ENCODE results near the gene DACT3.

DACT3 gene

DNA sequence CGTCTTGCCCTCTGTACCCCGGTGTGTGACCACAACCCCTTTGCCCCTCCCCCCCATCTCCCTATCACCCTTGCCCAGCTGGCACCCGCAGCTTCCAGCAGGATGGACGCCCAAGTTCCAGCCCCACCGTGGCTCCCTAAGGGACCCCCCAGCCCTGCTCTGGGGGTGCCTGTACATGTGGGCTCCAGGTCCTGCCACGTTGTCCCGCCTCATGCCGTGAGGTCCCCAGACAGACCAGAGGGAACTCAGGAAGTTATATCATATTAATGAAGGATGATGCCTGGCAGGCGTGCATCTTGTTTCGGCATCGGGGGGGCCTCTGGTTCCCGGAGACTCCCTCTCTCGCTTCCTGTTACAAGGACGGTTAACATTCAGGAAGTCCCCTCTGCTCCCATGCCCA, 34.5 kb downstream of the DACT3 start:
- DNase-seq (ENCODE audit: extremely low spot score), result no peak
- ChIA-PET POLR2A (no interaction called here), CTCF (interaction anchor here (0.6 kb wide), 1 partner anchor 124 kb away, joined by 3 read pairs; no protein-coding TSS in a partner anchor)
- TF ChIP-seq BHLHE40 (IDR thresholded peaks at IDR 0.05; ENCODE audit: borderline replicate concordance) (no peak), SP1 (IDR thresholded peaks at IDR 0.05) (no peak), CTBP1 (IDR thresholded peaks at IDR 0.05; ENCODE audit: borderline replicate concordance) (no peak), ELF4 (IDR thresholded peaks at IDR 0.05) (no peak), FOXA1 (IDR thresholded peaks at IDR 0.05) (no peak), ARNT (IDR thresholded peaks at IDR 0.05) (no peak), HDGF (IDR thresholded peaks at IDR 0.05; ENCODE audit: borderline replicate concordance) (no peak), FOXK2 (IDR thresholded peaks at IDR 0.05) (no peak), TARDBP (IDR thresholded peaks at IDR 0.05) (no peak), L3MBTL2 (conservative IDR thresholded peaks at IDR 0.05) (no peak), FOXM1 (IDR thresholded peaks at IDR 0.05; ENCODE audit: borderline replicate concordance) (no peak)
- TF ChIP-seq, protein P1, sequence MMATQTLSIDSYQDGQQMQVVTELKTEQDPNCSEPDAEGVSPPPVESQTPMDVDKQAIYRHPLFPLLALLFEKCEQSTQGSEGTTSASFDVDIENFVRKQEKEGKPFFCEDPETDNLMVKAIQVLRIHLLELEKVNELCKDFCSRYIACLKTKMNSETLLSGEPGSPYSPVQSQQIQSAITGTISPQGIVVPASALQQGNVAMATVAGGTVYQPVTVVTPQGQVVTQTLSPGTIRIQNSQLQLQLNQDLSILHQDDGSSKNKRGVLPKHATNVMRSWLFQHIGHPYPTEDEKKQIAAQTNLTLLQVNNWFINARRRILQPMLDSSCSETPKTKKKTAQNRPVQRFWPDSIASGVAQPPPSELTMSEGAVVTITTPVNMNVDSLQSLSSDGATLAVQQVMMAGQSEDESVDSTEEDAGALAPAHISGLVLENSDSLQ (IDR thresholded peaks at IDR 0.05), result no peak

- DNase-seq (ENCODE audit: extremely low spot score), result no peak
- CTCF ChIA-PET, result interaction anchor here (0.5 kb wide), 1 partner anchor 378 kb away, joined by 3 read pairs; no protein-coding TSS in a partner anchor
- POLR2A ChIA-PET, result no interaction called here
- TF ChIP-seq SUZ12 (IDR thresholded peaks at IDR 0.05) (no peak), CTBP1 (IDR thresholded peaks at IDR 0.05; ENCODE audit: borderline replicate concordance) (no peak), FOXK2 (IDR thresholded peaks at IDR 0.05) (no peak), NFRKB (IDR thresholded peaks at IDR 0.05) (no peak), LEF1 (IDR thresholded peaks at IDR 0.05; ENCODE audit: borderline replicate concordance) (no peak), HDGF (IDR thresholded peaks at IDR 0.05; ENCODE audit: borderline replicate concordance) (no peak), ELF4 (IDR thresholded peaks at IDR 0.05) (no peak), ARNT (IDR thresholded peaks at IDR 0.05) (no peak), FOXA1 (IDR thresholded peaks at IDR 0.05) (no peak), FOXM1 (IDR thresholded peaks at IDR 0.05; ENCODE audit: borderline replicate concordance) (no peak), SP1 (IDR thresholded peaks at IDR 0.05) (no peak), L3MBTL2 (conservative IDR thresholded peaks at IDR 0.05) (no peak), ZNF384 (IDR thresholded peaks at IDR 0.05) (no peak), TARDBP (IDR thresholded peaks at IDR 0.05) (no peak), BHLHE40 (IDR thresholded peaks at IDR 0.05; ENCODE audit: borderline replicate concordance) (no peak)
- TF ChIP-seq, protein P1 (IDR thresholded peaks at IDR 0.05), result no peak
Observed at GRCh38 chr19:46625731-46626130, 35.3 kb downstream of the DACT3 start.

DNA sequence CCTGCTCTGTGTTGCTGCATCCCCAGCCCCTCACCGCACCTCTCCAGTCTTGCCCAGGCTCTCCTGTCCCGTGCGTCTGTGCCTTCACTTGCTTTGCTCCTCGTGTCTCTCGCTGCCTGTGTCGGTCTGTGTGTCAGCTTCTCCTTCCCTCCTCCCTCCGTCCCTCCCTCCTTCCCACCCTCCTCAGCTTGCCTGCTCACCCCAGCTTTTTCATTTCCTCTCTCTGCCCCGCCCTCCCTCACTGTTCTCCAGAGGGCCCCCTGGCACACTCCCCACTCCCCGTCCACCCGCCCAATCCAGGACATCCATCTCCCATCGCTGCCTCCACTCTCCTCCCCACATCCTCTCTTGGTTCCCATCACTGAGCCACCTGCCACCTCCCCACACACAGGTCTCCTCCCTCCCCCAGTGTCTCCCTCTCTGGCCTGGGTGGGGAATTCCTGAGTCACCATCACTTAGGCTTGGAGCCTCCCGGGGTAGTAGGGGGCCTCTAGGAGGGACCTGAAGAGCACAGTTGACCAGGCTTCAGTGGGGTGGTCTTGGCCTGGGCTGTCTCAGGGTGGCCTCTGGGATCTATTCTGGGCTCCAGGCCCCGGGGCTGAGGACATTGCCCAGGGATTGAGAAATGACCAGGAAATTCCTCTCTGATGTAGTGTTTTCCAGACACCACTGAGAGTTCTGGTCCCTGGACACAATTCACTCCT, 35.9 kb downstream of the DACT3 start, which contains the start of gene PTGIR:
Gene PTGIR, minus strand, starts transcription at position 132 of the 704 bp plus-strand sequence. CDS start 864 bp downstream, outside the sequence.
- POLR2A ChIA-PET, result no interaction called here
- no peak for DNase-seq (ENCODE audit: extremely low spot score)
- CTCF ChIA-PET, result interaction anchor here (1.3 kb wide), 1 partner anchor 11 kb away, joined by 4 read pairs; no protein-coding TSS in a partner anchor
- TF ChIP-seq L3MBTL2 (conservative IDR thresholded peaks at IDR 0.05) (no peak), FOXA1 (IDR thresholded peaks at IDR 0.05) (no peak), FOXM1 (IDR thresholded peaks at IDR 0.05; ENCODE audit: borderline replicate concordance) (no peak), ZNF384 (IDR thresholded peaks at IDR 0.05) (no peak), FOXK2 (IDR thresholded peaks at IDR 0.05) (no peak), ARNT (IDR thresholded peaks at IDR 0.05) (no peak), SP1 (IDR thresholded peaks at IDR 0.05) (no peak), BHLHE40 (IDR thresholded peaks at IDR 0.05; ENCODE audit: borderline replicate concordance) (no peak), NFRKB (IDR thresholded peaks at IDR 0.05) (no peak), SUZ12 (IDR thresholded peaks at IDR 0.05) (no peak), CTBP1 (IDR thresholded peaks at IDR 0.05; ENCODE audit: borderline replicate concordance) (no peak), ELF4 (IDR thresholded peaks at IDR 0.05) (no peak), LEF1 (IDR thresholded peaks at IDR 0.05; ENCODE audit: borderline replicate concordance) (no peak), TARDBP (IDR thresholded peaks at IDR 0.05) (no peak), HDGF (IDR thresholded peaks at IDR 0.05; ENCODE audit: borderline replicate concordance) (no peak)
- TF ChIP-seq, protein P1 (IDR thresholded peaks at IDR 0.05), result no peak

- no peak for TF ChIP-seq LEF1 (IDR thresholded peaks at IDR 0.05; ENCODE audit: borderline replicate concordance)
- no peak for TF ChIP-seq HDGF (IDR thresholded peaks at IDR 0.05; ENCODE audit: borderline replicate concordance)
- TF ChIP-seq FOXM1 (IDR thresholded peaks at IDR 0.05; ENCODE audit: borderline replicate concordance), result no peak
- no peak for TF ChIP-seq ARNT (IDR thresholded peaks at IDR 0.05)
- no peak for TF ChIP-seq ZNF384 (IDR thresholded peaks at IDR 0.05)
- TF ChIP-seq, protein P1 (IDR thresholded peaks at IDR 0.05), result no peak
- TF ChIP-seq CTBP1 (IDR thresholded peaks at IDR 0.05; ENCODE audit: borderline replicate concordance), result no peak
- no peak for TF ChIP-seq ELF4 (IDR thresholded peaks at IDR 0.05)
- TF ChIP-seq FOXK2 (IDR thresholded peaks at IDR 0.05), result no peak
- ChIA-PET CTCF (interaction anchor here (1.3 to 1.5 kb wide), 2 partner anchors 10 to 37 kb away, joined by 3 to 4 read pairs; partner anchors contain the start of gene DACT3), POLR2A (interaction anchor here (0.7 kb wide), 1 partner anchor 24 kb away, joined by 3 read pairs; no protein-coding TSS in a partner anchor)
- no peak for DNase-seq (ENCODE audit: extremely low spot score)
Observed at GRCh38 chr19:46623915-46624502, 37.0 kb downstream of the DACT3 start.

DNA sequence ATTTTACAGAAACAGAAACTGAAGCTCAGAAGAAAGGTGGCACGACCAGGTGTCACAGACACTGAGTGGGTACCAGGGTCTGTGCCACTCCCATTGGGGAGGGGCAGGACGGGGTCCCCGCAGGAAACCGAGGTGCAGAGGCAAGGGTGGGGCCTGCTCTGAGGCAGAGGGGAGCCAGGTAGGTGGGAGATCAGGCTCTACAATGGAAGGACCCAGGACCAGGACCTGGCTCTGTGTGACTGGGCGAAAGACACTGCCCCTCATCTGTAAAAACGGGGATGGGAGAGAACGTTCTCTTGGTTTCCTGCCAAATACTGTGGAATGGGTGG, 38.9 kb downstream of the DACT3 start:
- POLR2A ChIA-PET, result interaction anchor here (1.5 kb wide), 1 partner anchor 21 kb away, joined by 3 read pairs; the partner anchor contains the start of gene CALM3

More for the DNA sequence above, 38.9 kb downstream of the DACT3 start:
- TF ChIP-seq ELF4 (IDR thresholded peaks at IDR 0.05), result no peak
- TF ChIP-seq CTBP1 (IDR thresholded peaks at IDR 0.05; ENCODE audit: borderline replicate concordance), result no peak
- TF ChIP-seq, protein P1 (IDR thresholded peaks at IDR 0.05), result no peak
- TF ChIP-seq SUZ12 (IDR thresholded peaks at IDR 0.05), result no peak
- TF ChIP-seq TARDBP (IDR thresholded peaks at IDR 0.05), result no peak
- no peak for TF ChIP-seq ZNF384 (IDR thresholded peaks at IDR 0.05)
- TF ChIP-seq ARNT (IDR thresholded peaks at IDR 0.05), result no peak
- no peak for TF ChIP-seq LEF1 (IDR thresholded peaks at IDR 0.05; ENCODE audit: borderline replicate concordance)
- TF ChIP-seq FOXM1 (IDR thresholded peaks at IDR 0.05; ENCODE audit: borderline replicate concordance), result no peak
- no peak for TF ChIP-seq HDGF (IDR thresholded peaks at IDR 0.05; ENCODE audit: borderline replicate concordance)
- TF ChIP-seq SP1 (IDR thresholded peaks at IDR 0.05), result no peak
- no peak for TF ChIP-seq BHLHE40 (IDR thresholded peaks at IDR 0.05; ENCODE audit: borderline replicate concordance)
- no peak for TF ChIP-seq FOXA1 (IDR thresholded peaks at IDR 0.05)
- no peak for DNase-seq (ENCODE audit: extremely low spot score)
- CTCF ChIA-PET, result interaction anchor here (0.6 to 1.2 kb wide), 2 partner anchors 8 to 40 kb away, joined by 3 read pairs; no protein-coding TSS in a partner anchor

Data from HEK293T (cell line).